Motor neuron (in vitro differentiated cells): ENCODE measurements around the gene CLMN. TPM values are rescaled to one million over a fixed set of nuclear protein-coding genes. Genes with fewer than 3 reads are reported as not detected.

Experiments used
- ATAC-seq, 8 experiments: fragments of 200-7000 bp; cut with Tn5 transposase; replicated peaks in 6 of 8; 2 replicates each; pipeline ENCODE4 v1.8.0; 2021; ENCODE audit warnings: mild to moderate bottlenecking in 8 of 8, moderate library complexity in 8 of 8
- H3K27ac ChIP-seq, 2 donors: fragments of 250-450 bp; sonication (Bioruptor Pico); 2 replicates each; pipeline ENCODE4 v1.9.0; 2021; ENCODE audit warnings: antibody characterized with exemption in 2 of 2, mild to moderate bottlenecking in 2 of 2, moderate library complexity in 1 of 2
- H3K4me1 ChIP-seq, 2 donors: fragments of 250-450 bp; sonication (Bioruptor Pico); replicated peaks in 1 of 2; 2 replicates each; pipeline ENCODE4 v1.6.1; 2021; ENCODE audit warnings: antibody characterized with exemption in 2 of 2, mild to moderate bottlenecking in 2 of 2, moderate library complexity in 1 of 2
- H3K4me3 ChIP-seq, 5 donors: fragments of 250-450 bp; sonication (Bioruptor Pico); 2 replicates each; pipeline ENCODE4 v1.9.0; 2021; ENCODE audit warnings: antibody characterized with exemption in 5 of 5, mild to moderate bottlenecking in 5 of 5, moderate library complexity in 4 of 5
- WGBS, 10 experiments: fragments of 450-650 bp; shearing (Covaris generic); methylation state at CpG; one replicate each; pipeline ENCODE4 v1.0.0; 2022; 5-methylcytosine and 5-hydroxymethylcytosine counted together
- in situ Hi-C, 9 experiments: fragments of 400-800 bp; cut with MboI; loops; one replicate each; pipeline ENCODE4 v1.15.0; 2021; ENCODE audit warnings: low sequenced_read_pairs in 9 of 9, low pct_unique_long_range_greater_than_20kb in 2 of 9; ENCODE audit not compliant: unreplicated experiment in 9 of 9
- total RNA-seq, 8 experiments: library from RNA; unstranded; fragments of 300-600 nt; gene quantifications; 2 replicates each; pipeline versions ENCODE4 v1.2.3 to v1.2.4, GENCODE V29; 2022

CLMN gene, protein sequence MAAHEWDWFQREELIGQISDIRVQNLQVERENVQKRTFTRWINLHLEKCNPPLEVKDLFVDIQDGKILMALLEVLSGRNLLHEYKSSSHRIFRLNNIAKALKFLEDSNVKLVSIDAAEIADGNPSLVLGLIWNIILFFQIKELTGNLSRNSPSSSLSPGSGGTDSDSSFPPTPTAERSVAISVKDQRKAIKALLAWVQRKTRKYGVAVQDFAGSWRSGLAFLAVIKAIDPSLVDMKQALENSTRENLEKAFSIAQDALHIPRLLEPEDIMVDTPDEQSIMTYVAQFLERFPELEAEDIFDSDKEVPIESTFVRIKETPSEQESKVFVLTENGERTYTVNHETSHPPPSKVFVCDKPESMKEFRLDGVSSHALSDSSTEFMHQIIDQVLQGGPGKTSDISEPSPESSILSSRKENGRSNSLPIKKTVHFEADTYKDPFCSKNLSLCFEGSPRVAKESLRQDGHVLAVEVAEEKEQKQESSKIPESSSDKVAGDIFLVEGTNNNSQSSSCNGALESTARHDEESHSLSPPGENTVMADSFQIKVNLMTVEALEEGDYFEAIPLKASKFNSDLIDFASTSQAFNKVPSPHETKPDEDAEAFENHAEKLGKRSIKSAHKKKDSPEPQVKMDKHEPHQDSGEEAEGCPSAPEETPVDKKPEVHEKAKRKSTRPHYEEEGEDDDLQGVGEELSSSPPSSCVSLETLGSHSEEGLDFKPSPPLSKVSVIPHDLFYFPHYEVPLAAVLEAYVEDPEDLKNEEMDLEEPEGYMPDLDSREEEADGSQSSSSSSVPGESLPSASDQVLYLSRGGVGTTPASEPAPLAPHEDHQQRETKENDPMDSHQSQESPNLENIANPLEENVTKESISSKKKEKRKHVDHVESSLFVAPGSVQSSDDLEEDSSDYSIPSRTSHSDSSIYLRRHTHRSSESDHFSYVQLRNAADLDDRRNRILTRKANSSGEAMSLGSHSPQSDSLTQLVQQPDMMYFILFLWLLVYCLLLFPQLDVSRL
- total RNA-seq = 1 to 10 TPM in 6 of 8 experiments, under 1 TPM in 2; 0.10 to 5.3 (median 2.8) TPM

- WGBS, 10 experiments = no CpG with 5 or more reads among the region's 98 CpGs
- in situ Hi-C loops = no loop called here
- peaks cover 21 to 40% of the 10 kb centered on the region in 2 donors for H3K4me1 ChIP-seq
- ATAC-seq = peak; percentile 44 to 86 (median 83)
- peak within 1 kb of the TSS in 1 of 2 donors; percentile 71 for H3K27ac ChIP-seq
- H3K4me3 ChIP-seq = peak within 1 kb of the TSS; percentile 56 to 79 (median 68)
Measured at GRCh38 chr14:95319312-95320077, at the start of gene CLMN. Gene CLMN, minus strand, starts transcription at chr14:95319908. Its CDS starts 116 bp downstream, at chr14:95319792.

GRCh38 chr14:95365401-95365800 lies 45.7 kb upstream of the CLMN start:
- WGBS, 10 experiments = 0 to 90% (median 39%) methylated on average over 1 to 2 of the region's 2 CpGs; no CpG with 5 or more reads in 2 of the 10 experiments
- H3K4me1 ChIP-seq = peaks cover 3 to 6% of the 10 kb centered on the region in 2 donors
- in situ Hi-C loops = no loop called here
- H3K4me3 ChIP-seq = no peak overlapping the region
- H3K27ac ChIP-seq = no peak overlapping the region
- peak in 1 of 8 experiments; percentile 13 for ATAC-seq

DNA sequence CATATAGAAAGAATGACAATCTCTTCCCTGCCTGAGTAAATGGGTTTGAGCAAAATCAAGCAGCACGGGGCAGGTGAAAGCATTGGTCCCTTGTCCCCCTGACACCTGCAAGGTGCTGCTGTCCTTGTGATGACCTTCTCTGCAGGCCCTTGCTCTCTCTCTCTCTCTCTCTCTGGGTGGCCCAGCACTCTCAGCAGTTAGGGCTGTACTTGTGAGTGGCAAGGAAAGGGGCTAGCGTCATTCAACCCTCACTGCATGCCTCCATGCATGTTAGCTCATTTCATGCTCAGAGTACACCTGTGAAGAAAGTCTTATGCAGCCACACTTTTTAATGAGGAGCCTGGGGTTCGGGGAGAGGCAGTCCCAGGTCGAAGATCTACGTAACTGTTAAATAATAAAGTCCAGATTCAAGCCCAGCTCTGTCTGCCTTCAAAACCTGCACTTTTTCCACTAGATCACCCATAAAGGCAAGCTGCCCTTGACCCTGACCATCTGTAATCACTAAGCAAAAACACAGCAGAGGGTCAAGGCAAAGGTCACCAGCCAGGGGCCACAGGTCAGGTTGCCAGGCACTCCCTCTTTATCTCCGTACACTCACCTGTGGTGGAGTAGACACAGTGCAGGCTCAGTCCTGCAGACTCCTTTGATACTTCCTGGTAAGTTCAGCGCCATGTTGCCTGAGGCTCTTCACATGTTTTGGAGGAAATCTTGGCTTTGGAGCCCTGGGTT lies 44.9 kb upstream of the CLMN start:
- H3K4me1 ChIP-seq = peaks cover under 1 to 3% of the 10 kb centered on the region in 2 donors
- no peak overlapping the region for H3K4me3 ChIP-seq
- 0 to 95% (median 75%) methylated on average over 1 to 5 of the region's 7 CpGs; no CpG with 5 or more reads in 1 of the 10 experiments for WGBS, 10 experiments
- in situ Hi-C loops = no loop called here
- H3K27ac ChIP-seq = no peak overlapping the region
- ATAC-seq = no peak

- 20 to 100% (median 78%) methylated on average over 1 to 7 of the region's 11 CpGs; no CpG with 5 or more reads in 3 of the 10 experiments for WGBS, 10 experiments
- in situ Hi-C loops = no loop called here
- H3K4me3 ChIP-seq = no peak overlapping the region
- ATAC-seq = no peak
- H3K4me1 ChIP-seq = peaks cover 0 to 3% of the 10 kb centered on the region in 2 donors
- no peak overlapping the region for H3K27ac ChIP-seq
Measured at GRCh38 chr14:95363468-95363954, 43.8 kb upstream of the CLMN start.

DNA sequence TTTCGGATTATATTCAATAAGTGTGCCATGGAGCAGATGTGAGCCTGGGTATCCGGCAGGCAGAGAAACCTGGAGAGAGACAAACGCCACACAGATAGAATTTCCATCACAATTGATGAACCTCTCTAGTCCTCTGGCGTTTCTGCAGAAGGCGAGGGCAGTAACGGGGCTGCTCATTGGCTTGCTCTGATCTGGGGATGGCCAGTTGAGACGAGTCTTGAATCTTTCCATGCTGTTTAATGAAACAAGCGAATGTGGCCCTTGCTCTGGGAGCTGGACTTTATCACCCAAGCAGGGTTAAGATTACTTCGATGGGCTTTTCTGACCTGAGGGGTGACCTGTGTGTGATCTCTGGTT lies 42.4 kb upstream of the CLMN start:
- in situ Hi-C loops = no loop called here
- Histone ChIP-seq H3K27ac (no peak overlapping the region), H3K4me3 (no peak overlapping the region), H3K4me1 (peaks cover 0 to 3% of the 10 kb centered on the region in 2 donors)
- ATAC-seq = peak in 3 of 8 experiments; percentile 20 to 48 (median 46)
- 0 to 76% (median 23%) methylated on average over 1 to 6 of the region's 9 CpGs; no CpG with 5 or more reads in 1 of the 10 experiments for WGBS, 10 experiments

GRCh38 chr14:95361373-95362137 lies 41.8 kb upstream of the CLMN start:
- in situ Hi-C loops = no loop called here
- H3K27ac ChIP-seq = no peak overlapping the region
- peak in 3 of 8 experiments; percentile 44 to 83 (median 65) for ATAC-seq
- H3K4me1 ChIP-seq = peaks cover 0 to 3% of the 10 kb centered on the region in 2 donors
- H3K4me3 ChIP-seq = no peak overlapping the region
- 0 to 100% (median 57%) methylated on average over 1 to 10 of the region's 19 CpGs; no CpG with 5 or more reads in 1 of the 10 experiments for WGBS, 10 experiments

DNA sequence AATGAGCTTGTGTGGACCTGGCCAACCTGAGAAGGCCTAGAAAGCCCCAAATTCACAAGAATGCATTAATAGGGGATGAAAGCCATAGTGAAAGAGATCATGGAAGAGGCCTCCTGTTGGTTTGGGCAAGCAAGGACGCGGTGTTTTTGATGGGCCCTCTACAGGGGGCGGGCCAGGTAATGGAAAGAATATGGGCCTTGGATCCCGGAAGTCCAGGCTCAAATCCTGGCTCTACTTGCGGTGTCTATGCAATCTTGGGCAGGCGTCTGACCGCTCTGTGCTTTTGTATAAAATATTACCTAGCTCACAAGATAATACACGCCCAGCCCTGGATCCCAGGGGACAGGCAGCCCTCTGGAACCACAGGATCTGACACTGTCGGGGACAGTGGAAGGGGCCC lies 41.1 kb upstream of the CLMN start:
- in situ Hi-C loops = no loop called here
- WGBS, 10 experiments = 51 to 98% (median 80%) methylated on average over 1 to 8 of the region's 9 CpGs; no CpG with 5 or more reads in 5 of the 10 experiments
- Histone ChIP-seq H3K4me1 (peaks cover 0 to 3% of the 10 kb centered on the region in 2 donors), H3K4me3 (no peak overlapping the region), H3K27ac (no peak overlapping the region)
- no peak for ATAC-seq

GRCh38 chr14:95359994-95360826 lies 40.5 kb upstream of the CLMN start:
- no peak overlapping the region for H3K27ac ChIP-seq
- 27 to 83% (median 54%) methylated on average over 1 to 10 of the region's 47 CpGs; no CpG with 5 or more reads in 1 of the 10 experiments for WGBS, 10 experiments
- in situ Hi-C loops = no loop called here
- peaks cover 0 to 3% of the 10 kb centered on the region in 2 donors for H3K4me1 ChIP-seq
- H3K4me3 ChIP-seq = no peak overlapping the region
- peak in 5 of 8 experiments; percentile 46 to 79 (median 75) for ATAC-seq

- Histone ChIP-seq H3K27ac (no peak overlapping the region), H3K4me3 (no peak overlapping the region), H3K4me1 (no peaks in the 10 kb centered on the region)
- peak in 2 of 8 experiments; percentile 45 to 83 for ATAC-seq
- 26 to 100% (median 81%) methylated on average over 1 to 9 of the region's 14 CpGs; no CpG with 5 or more reads in 1 of the 10 experiments for WGBS, 10 experiments
- in situ Hi-C loops = no loop called here
Measured at GRCh38 chr14:95356245-95356869, 36.6 kb upstream of the CLMN start.

DNA sequence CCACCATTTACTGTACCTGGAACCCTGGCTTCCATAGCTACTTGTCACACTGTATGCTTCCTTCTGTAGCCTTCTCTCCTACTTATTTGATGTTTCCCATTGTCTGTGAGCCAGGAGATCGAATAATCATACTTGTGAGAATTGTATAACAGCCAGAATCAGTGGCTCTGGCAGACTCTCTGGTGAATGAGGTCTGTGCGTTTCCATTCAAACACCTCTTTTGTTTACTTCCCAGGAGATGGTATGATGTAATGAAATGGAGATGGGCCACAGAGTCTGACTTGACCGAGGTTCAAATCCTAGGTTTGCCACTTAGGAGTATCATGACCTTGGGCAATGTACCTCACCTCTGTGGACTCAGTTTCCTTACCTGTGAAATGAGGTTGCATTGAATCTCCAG lies 35.7 kb upstream of the CLMN start:
- 0 to 75% (median 44%) methylated on average over 1 to 3 of the region's 3 CpGs; no CpG with 5 or more reads in 2 of the 10 experiments for WGBS, 10 experiments

More for the DNA sequence above, 35.7 kb upstream of the CLMN start:
- no peak overlapping the region for H3K4me3 ChIP-seq
- no peak overlapping the region for H3K27ac ChIP-seq
- no peak for ATAC-seq
- in situ Hi-C loops = no loop called here
- H3K4me1 ChIP-seq = no peaks in the 10 kb centered on the region
